ENCODE data around the gene CCR8.
"Not testable (repeated sequence)": the region's sequence is repeated elsewhere in the genome, so short reads cannot be mapped to it uniquely, and the experiment has no call there.

CCR8 gene

DNA sequence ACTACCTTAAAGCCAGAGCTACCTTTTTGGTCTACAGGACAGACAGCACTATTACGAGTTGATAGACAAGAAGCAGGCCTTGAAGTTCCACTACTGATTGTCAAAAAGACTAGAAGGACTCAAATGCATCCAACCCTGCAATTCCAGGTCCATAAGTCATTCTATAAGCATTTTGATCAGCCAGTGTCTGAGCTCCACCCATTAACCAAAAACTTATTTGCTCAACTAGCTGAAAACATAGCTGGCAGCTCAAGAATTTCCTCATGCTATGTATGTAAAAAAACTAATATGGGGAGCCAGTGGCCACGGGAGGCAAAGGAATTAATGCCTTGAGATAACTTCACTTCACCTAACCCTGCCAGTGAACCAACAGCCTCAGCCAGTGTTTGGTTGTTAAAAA is 21.6 kb downstream of the CCR8 start:
- DNase-seq, result not testable (repeated sequence)

GRCh38 chr3:39353168-39353927 is 23.8 kb downstream of the CCR8 start:
- not testable (repeated sequence) for DNase-seq

- DNase-seq, result no peak
These were observed 28.8 kb downstream of the CCR8 start for GRCh38 chr3:39358333-39358732.

DNA sequence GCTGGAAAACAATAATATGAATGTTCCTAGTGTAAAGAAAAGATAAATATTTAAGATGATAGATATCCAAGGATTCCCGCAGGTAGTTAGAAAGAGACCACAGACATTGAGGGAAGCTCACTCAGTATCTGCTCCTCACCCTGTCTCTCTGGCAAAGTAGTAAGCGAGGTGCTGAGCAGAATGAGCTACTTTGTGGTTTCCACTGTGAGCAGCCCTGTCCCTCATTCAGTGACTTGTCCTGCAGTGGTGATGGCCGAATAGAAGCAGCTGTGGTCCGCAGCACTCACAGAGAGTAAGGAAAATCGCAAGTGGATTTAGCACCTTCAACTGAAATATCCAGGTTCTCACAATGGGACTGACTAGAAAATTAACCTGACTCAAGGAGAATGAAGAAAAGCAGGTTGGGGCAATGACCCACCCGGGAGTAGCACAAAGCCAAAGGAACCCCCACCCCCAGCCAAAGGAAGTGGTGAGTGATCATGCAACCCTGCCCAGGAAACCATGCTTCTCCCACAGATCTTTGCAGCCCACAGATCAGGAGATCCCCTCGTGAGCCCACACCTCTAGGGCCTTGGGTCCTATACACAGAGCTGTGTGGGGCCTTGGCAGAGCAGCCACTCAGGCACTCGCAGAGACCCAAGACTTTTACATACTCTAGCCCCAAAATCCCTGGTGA is 31.9 kb downstream of the CCR8 start:
- DNase-seq, result no peak

DNA sequence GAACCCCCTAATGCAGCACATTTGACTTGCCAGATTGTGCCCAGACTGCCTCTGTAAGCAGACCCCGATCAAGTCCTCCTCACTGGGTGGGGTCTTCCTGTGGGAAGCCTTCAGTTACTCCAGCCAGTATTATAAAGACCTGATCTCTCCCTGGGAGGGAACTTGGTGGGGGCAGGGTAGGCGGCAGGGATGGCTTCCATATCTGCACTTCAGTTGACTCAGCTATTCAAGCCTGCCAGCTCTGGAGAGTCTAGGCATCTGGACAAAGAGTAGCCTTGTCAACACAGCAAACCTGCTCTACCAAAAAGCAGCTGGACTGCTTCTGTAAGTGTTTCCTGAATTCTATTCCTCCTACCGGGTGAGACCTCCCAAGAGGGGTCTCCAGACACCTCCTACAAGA is 32.7 kb downstream of the CCR8 start:
- DNase-seq, result no peak

GRCh38 chr3:39362812-39363211 is 33.3 kb downstream of the CCR8 start:
- DNase-seq, result no peak

GRCh38 chr3:39370450-39370849 is 40.9 kb downstream of the CCR8 start:
- not testable (repeated sequence) for DNase-seq

GRCh38 chr3:39372833-39373232 is 43.3 kb downstream of the CCR8 start:
- DNase-seq, result no peak

- no peak for DNase-seq
These were observed 47.6 kb downstream of the CCR8 start for GRCh38 chr3:39376959-39377634.

DNA sequence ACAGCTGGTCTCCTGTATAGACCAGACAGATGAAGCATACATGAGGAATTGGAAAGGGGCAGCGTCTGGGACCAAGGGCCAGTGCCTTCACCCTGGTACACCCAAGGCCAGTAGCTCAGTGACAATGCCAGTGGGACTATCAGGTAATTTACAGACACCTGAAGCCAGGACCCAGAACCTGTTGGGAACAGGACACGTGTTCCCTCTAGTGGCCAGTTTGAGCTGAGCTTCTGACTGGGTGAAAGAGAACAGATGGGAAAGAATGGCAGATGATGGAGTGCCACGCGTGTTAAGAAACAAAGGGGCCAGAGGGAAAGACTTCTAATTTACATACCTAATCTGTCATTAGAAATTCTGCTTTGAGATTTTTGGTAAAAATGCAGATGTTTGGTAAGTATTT is 48.6 kb downstream of the CCR8 start:
- DNase-seq, result no peak

DNA sequence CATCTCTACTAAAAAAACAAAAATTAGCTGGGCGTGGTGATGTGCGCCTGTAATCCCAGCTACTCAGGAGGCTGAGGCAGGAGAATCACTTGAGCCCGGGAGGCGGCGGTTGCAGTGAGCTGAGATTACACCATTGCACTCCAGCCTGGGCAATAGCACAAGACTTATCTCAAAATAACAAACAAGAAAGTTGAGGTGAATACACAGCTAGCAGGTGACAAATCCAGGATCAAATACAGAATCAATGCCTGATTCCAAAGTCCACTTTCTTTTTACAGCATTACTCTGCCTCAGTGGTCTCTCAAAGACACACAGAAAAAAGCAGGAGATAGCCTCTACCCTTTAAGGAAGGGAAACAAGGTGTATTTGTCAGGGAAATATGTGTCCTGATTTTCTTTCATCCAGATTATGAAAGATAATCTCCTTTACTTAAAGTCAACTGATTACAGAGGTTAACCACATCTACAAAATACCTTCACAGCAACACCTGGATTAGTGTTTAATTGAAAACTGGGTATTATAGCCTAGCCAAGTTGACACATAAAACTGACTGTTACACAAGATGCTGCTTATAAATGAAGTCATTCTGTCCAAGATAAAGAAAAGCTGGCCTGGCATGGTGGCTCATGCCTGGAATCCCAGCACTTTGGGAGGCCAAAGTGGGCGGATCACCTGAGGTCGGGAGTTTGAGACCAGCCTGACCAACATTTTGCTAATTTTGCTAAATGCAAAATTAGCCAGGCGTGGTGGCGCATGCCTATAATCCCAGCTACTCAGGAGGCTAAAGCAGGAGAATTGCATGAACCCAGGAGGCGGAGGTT is 49.7 kb downstream of the CCR8 start:
- no peak for DNase-seq

DNA sequence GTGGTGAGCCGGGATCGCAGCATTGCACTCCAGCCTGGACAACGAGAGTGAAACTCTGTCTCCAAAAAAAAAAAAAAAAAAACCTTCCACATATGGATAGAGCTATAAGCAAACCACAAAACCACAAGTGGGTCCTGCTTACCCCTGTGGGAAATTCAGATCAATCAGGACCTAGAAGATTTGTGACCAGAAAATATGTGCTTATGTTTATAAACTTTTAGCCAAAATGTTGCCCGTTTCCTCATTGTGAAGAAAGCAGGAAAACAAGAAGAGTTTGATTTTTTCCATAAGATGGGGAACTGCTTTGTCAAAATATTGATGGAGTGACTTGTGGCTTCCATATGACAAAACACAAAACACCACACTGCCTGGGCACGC is 50.3 kb downstream of the CCR8 start:
- DNase-seq, result no peak

DNA sequence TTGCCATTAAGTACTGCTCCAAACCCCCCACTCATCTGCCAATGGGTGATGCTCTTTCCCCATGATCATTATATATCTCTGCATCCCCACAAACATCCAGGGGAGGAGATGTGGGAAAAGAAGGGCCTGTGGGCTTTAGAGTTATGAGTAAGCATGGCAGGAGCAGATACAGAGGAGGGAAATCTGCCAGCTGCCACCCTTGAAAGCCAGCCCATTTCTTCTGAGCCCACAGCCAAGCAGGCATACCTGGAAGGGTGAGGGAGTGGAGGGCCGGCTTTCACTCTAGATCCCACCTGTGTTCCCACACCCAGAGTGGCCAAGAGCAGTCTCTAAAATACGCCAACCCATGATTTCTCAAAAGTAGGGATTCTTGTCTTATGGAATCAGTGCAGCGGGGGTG is 51.9 kb downstream of the CCR8 start:
- DNase-seq, result no peak
